ENCODE measurements around the gene PWP2. TPM values are rescaled to one million over a fixed set of nuclear protein-coding genes. Genes with fewer than 3 reads are reported as not detected.
"Not testable (repeated sequence)": the region's sequence is repeated elsewhere in the genome, so short reads cannot be mapped to it uniquely, and the experiment has no call there.

PWP2 gene
- total RNA-seq, 2 donors from 2014 or later = 9.1 to 9.6 TPM

DNA sequence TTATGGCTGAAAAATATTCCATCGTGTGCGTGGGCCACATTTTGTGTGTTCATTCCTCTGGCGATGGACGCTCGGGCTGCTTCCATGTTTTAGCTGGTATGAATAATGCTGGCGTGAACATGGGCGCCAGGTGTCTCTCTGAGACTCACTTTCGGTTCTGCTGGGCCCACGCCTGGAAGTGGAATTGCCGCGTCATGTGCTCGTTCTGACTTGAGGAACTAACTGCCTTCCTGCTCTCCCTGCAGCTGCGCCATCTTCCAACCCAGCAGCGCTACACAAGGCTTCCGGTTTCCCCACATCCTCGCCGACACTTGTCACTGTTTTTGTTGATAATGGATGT is 46.7 kb downstream of the PWP2 start:
- H3K9me3 ChIP-seq (ENCODE audit: control insufficient read depth, low read length); H3K27ac Mint-ChIP-seq; H3K36me3 ChIP-seq (ENCODE audit: control insufficient read depth, insufficient read depth, low read length); H3K9ac ChIP-seq (ENCODE audit: extremely low read depth, low read length, poor library complexity, severe bottlenecking); H3K4me1 Mint-ChIP-seq; H3K36me3 Mint-ChIP-seq (ENCODE audit: low read depth); H3K27ac ChIP-seq (ENCODE audit: low read depth, low read length); DNase-seq; H3K27me3 Mint-ChIP-seq (ENCODE audit: insufficient read depth); H3K4me3 Mint-ChIP-seq; H3K4me1 ChIP-seq (ENCODE audit: control insufficient read depth, insufficient read depth, low read length); H3K9me3 Mint-ChIP-seq; H3K4me3 ChIP-seq (ENCODE audit: low read length); H3K27me3 ChIP-seq (ENCODE audit: control insufficient read depth, insufficient read depth, low read length, poor library complexity, severe bottlenecking): not testable (repeated sequence)
- WGBS, 2 experiments (ENCODE audit: insufficient coverage in 1 of 2, insufficient read length in 1 of 2) = 100% methylated on average over 5 of the region's 17 CpGs; no CpG with 5 or more reads in 1 of the 2 experiments

DNA sequence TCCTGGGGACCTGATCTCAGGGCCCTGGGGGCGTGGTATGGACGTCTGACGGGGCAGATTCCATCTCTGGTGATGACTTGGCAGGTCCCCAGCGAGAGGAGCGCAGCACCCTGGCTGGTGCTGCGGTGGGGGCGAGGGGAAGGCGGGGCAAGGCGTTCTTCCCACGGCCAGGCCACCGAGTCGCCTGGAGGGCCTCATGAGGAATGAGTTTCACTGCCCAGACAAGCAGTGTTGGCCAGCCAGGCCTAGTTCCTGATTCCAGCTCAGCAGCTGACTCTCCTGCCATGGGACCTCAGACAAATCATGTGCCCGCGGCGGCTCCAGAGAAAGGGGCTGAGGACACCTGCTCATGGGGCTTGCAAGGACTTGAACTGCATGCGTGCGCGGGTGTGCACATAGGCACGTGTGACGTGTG is 47.6 kb downstream of the PWP2 start:
- not testable (repeated sequence) for H3K4me3 Mint-ChIP-seq; H3K9me3 Mint-ChIP-seq; H3K9me3 ChIP-seq (ENCODE audit: control insufficient read depth, low read length); H3K9ac ChIP-seq (ENCODE audit: extremely low read depth, low read length, poor library complexity, severe bottlenecking); H3K27me3 Mint-ChIP-seq (ENCODE audit: insufficient read depth); H3K36me3 ChIP-seq (ENCODE audit: control insufficient read depth, insufficient read depth, low read length); H3K4me1 Mint-ChIP-seq; H3K4me3 ChIP-seq (ENCODE audit: low read length); H3K27ac Mint-ChIP-seq; H3K36me3 Mint-ChIP-seq (ENCODE audit: low read depth); H3K27ac ChIP-seq (ENCODE audit: low read depth, low read length); H3K4me1 ChIP-seq (ENCODE audit: control insufficient read depth, insufficient read depth, low read length); DNase-seq; H3K27me3 ChIP-seq (ENCODE audit: control insufficient read depth, insufficient read depth, low read length, poor library complexity, severe bottlenecking)
- no CpG with 5 or more reads among the region's 20 CpGs for WGBS, 2 experiments (ENCODE audit: insufficient coverage in 1 of 2, insufficient read length in 1 of 2)

DNA sequence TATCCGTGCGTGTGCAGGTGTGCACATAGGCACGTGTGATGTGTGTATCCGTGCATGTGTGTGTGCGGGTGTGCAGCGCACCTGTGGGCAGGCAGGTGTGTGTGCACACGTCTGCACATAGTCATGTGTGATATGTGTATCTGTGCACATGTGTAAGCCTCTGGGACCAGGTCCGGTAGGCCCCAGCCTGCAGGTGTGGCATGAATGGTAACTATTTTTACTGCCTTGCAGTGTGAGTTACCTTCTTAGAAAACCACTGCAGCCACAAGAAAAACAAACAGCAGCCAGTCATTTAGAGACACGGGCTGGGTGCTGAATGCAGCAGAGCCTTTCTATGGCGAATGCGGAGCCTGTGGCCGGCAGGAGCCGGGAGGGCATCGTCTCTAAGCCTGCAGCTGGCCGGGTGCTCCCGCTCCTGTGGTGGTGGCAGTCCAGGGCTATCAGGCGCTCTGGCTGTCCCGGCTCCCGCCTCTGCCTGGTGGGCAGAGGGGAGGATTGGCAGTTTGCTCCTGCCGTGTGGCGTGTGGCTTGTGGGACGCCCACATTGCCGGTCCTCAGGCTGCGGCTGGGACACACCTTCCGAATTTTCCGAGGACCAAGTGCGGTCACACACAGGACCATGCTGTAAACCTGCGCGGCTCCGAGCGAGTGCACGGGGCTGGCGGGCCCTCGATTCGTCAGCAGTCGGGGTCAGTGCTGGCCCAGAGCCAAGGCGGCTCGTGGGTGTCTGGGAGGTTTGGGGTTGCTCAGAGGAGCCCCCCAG is 48.2 kb downstream of the PWP2 start:
- H3K9me3 Mint-ChIP-seq; H3K4me3 Mint-ChIP-seq; H3K27ac ChIP-seq (ENCODE audit: low read depth, low read length); DNase-seq; H3K9ac ChIP-seq (ENCODE audit: extremely low read depth, low read length, poor library complexity, severe bottlenecking); H3K36me3 Mint-ChIP-seq (ENCODE audit: low read depth); H3K36me3 ChIP-seq (ENCODE audit: control insufficient read depth, insufficient read depth, low read length); H3K27me3 ChIP-seq (ENCODE audit: control insufficient read depth, insufficient read depth, low read length, poor library complexity, severe bottlenecking); H3K9me3 ChIP-seq (ENCODE audit: control insufficient read depth, low read length); H3K27me3 Mint-ChIP-seq (ENCODE audit: insufficient read depth); H3K4me1 Mint-ChIP-seq; H3K27ac Mint-ChIP-seq; H3K4me1 ChIP-seq (ENCODE audit: control insufficient read depth, insufficient read depth, low read length); H3K4me3 ChIP-seq (ENCODE audit: low read length): not testable (repeated sequence)
- no CpG with 5 or more reads among the region's 38 CpGs for WGBS, 2 experiments (ENCODE audit: insufficient coverage in 1 of 2, insufficient read length in 1 of 2)

DNA sequence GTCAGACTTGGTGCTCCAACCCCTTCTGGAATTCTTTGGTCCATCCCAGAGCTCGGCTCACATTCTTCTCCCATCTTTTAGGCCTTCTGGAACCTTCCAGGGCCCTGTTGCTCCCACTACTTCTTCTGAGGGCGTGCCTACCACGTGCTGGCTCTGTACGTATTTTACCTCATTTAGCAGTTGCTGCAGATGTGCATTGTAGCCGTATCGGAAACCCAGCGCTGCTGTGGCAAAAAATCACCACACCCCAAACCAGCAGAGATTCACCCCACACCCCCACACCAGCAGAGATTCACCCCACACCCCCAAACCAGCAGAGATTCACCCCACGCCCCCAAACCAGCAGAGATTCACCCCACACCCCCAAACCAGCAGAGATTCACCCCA is 48.8 kb downstream of the PWP2 start:
- H3K27ac Mint-ChIP-seq; H3K4me1 ChIP-seq (ENCODE audit: control insufficient read depth, insufficient read depth, low read length); H3K9ac ChIP-seq (ENCODE audit: extremely low read depth, low read length, poor library complexity, severe bottlenecking); H3K36me3 Mint-ChIP-seq (ENCODE audit: low read depth); H3K36me3 ChIP-seq (ENCODE audit: control insufficient read depth, insufficient read depth, low read length); H3K4me3 ChIP-seq (ENCODE audit: low read length); H3K27ac ChIP-seq (ENCODE audit: low read depth, low read length); H3K9me3 Mint-ChIP-seq; H3K9me3 ChIP-seq (ENCODE audit: control insufficient read depth, low read length); DNase-seq; H3K4me3 Mint-ChIP-seq; H3K4me1 Mint-ChIP-seq; H3K27me3 Mint-ChIP-seq (ENCODE audit: insufficient read depth); H3K27me3 ChIP-seq (ENCODE audit: control insufficient read depth, insufficient read depth, low read length, poor library complexity, severe bottlenecking): not testable (repeated sequence)
- WGBS, 2 experiments (ENCODE audit: insufficient coverage in 1 of 2, insufficient read length in 1 of 2) = no CpG with 5 or more reads among the region's 8 CpGs

DNA sequence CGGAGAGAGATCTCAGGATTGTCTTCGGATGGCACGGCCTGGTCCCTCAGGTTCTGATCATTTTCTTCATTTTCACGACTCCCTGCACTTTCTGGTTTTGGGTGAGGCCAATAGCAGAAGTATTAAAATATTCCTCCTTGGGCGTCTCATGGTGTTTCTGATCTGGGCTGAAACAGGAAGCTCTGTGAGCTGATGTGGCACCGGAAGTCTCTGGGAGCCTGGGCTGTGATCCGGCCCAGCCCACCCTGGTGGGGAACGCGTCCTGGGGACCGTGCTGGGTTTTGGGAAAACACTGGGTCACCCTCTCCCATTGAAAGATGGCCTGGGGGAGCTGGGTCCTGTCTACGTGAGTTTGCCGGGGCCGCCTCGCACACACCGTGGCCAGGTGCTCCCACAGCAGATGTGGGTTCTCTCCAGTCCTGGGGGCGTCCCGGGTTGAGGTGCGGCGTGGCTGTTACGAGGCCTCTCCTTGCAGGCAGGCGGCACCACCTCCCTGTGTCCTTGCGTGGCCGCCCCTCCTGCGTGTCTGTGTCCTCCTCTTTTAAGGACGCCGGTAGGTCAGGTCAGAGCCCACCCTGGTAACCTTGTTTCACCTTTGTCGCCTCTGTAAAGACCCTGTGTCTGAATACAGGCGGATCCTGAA is 50.4 kb downstream of the PWP2 start:
- H3K27ac ChIP-seq (ENCODE audit: low read depth, low read length); H3K36me3 ChIP-seq (ENCODE audit: control insufficient read depth, insufficient read depth, low read length); H3K4me3 Mint-ChIP-seq; H3K4me1 ChIP-seq (ENCODE audit: control insufficient read depth, insufficient read depth, low read length); H3K9me3 ChIP-seq (ENCODE audit: control insufficient read depth, low read length); DNase-seq; H3K9me3 Mint-ChIP-seq; H3K36me3 Mint-ChIP-seq (ENCODE audit: low read depth); H3K9ac ChIP-seq (ENCODE audit: extremely low read depth, low read length, poor library complexity, severe bottlenecking); H3K27me3 Mint-ChIP-seq (ENCODE audit: insufficient read depth); H3K27ac Mint-ChIP-seq; H3K4me1 Mint-ChIP-seq; H3K4me3 ChIP-seq (ENCODE audit: low read length); H3K27me3 ChIP-seq (ENCODE audit: control insufficient read depth, insufficient read depth, low read length, poor library complexity, severe bottlenecking): not testable (repeated sequence)
- WGBS, 2 experiments (ENCODE audit: insufficient coverage in 1 of 2, insufficient read length in 1 of 2) = no CpG with 5 or more reads among the region's 28 CpGs

DNA sequence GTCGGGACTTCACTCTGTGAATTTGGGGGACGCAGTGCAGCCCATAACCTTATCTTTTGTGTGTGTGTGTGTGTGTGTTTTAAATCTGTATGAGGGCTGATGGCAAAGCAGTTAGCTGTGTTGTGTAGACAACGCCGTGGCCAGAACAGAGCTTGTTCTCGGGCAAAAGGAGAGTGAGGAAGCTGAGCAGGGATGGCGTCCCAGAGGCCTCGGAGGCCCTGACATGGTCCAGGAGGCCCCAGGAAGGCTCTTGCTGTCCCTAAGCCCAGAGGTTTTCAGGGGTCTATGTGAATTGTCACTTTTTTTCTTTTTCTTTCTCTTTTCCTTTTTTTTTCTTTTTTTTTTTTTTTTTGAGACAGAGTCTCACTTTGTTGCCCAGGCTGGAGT is 50.9 kb downstream of the PWP2 start:
- not testable (repeated sequence) for H3K9me3 ChIP-seq (ENCODE audit: control insufficient read depth, low read length); DNase-seq; H3K9ac ChIP-seq (ENCODE audit: extremely low read depth, low read length, poor library complexity, severe bottlenecking); H3K27ac Mint-ChIP-seq; H3K4me3 ChIP-seq (ENCODE audit: low read length); H3K9me3 Mint-ChIP-seq; H3K36me3 ChIP-seq (ENCODE audit: control insufficient read depth, insufficient read depth, low read length); H3K4me3 Mint-ChIP-seq; H3K27me3 ChIP-seq (ENCODE audit: control insufficient read depth, insufficient read depth, low read length, poor library complexity, severe bottlenecking); H3K4me1 Mint-ChIP-seq; H3K27ac ChIP-seq (ENCODE audit: low read depth, low read length); H3K27me3 Mint-ChIP-seq (ENCODE audit: insufficient read depth); H3K4me1 ChIP-seq (ENCODE audit: control insufficient read depth, insufficient read depth, low read length); H3K36me3 Mint-ChIP-seq (ENCODE audit: low read depth)
- WGBS, 2 experiments (ENCODE audit: insufficient coverage in 1 of 2, insufficient read length in 1 of 2) = no CpG with 5 or more reads among the region's 7 CpGs

All from endodermal cell (in vitro differentiated cells).